ENCODE data around the gene SNX3. TPM values are rescaled to one million over a fixed set of nuclear protein-coding genes. Genes with fewer than 3 reads are reported as not detected.

The SNX3 gene
- total RNA-seq, 1 donor from 2014 or later = 78.0 TPM

DNA sequence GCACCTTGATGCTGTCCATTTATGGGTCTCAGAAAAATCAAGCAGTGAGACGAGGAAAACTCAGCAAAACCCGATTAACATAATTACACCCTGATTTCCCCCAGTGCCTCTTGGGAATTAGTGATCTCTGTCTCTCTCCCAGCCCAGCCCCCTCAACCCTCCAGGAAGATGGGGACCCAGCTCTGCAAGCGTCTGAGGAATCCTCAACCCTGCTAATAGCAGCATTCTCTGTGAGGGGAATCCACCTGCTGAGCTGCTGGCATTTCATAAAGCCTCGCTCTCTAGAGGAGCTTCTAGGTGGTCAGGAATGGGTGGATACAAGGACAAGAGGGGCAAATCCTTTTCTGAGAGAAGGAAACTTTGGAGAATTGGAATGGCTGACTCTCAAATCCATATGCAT, 81.1 kb downstream of the SNX3 start:
- H3K36me3 Mint-ChIP-seq (ENCODE audit: low read depth) = no peaks in the 10 kb centered on the region
- peaks cover 63% of the 10 kb centered on the region for H3K27me3 Mint-ChIP-seq
- H3K4me1 Mint-ChIP-seq = peaks cover 5% of the 10 kb centered on the region
- intact Hi-C loops (cut with micrococcal nuclease) = loop anchor here (5.0 kb wide), 1 partner anchor 313 kb away; no protein-coding TSS in a partner anchor
- no peak overlapping the region for H3K4me3 Mint-ChIP-seq
- no peak overlapping the region for H3K27ac Mint-ChIP-seq
- H3K9me3 Mint-ChIP-seq = no peaks in the 10 kb centered on the region
- DNase-seq = no peak

DNA sequence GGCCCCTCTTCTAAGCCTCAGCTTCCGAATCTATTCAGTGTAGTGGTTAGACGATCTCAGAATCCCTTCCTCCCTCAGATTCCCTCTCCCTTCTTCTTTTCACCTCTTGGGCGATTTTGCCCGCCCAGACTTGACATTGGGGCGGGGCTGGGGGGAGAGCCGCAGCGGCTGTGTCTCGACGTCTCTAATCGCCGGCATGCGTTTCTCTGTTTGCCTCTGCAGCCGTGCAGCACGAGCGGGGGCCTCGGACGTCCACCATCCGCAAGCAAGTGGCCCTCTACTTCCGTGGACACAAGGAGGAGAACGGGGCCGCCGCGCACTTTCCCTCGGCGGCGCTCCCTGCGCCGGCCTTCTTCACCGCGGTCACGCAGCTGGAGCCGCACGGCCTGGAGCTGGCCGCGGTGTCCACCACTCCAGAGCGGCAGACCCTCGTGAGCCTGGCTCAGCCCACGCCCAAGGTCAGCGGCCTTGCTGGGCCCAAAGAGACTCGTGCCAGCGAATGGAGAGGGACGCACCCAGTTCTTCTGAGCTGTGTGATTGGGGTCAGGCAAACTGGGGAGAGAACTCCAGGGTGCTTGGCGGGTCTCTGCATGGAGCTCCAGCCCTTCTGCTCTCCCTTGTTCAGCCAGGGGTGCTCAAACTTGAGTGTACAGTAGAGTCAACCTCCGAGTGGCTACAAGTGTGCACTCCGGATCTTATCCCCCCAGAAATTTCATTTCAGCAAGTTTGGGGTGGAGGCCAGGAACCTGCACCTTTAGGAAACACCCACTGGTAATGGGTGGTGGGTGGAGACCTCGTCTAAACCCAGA, 84.4 kb downstream of the SNX3 start:
- Mint-ChIP-seq H3K4me3 (peak overlapping the region; percentile 45), H3K27ac (no peak overlapping the region), H3K36me3 (ENCODE audit: low read depth) (no peaks in the 10 kb centered on the region), H3K9me3 (no peaks in the 10 kb centered on the region), H3K27me3 (peaks cover 81% of the 10 kb centered on the region), H3K4me1 (peaks cover 5% of the 10 kb centered on the region)
- intact Hi-C loops (cut with micrococcal nuclease) = loop anchor here (5.0 kb wide), 1 partner anchor 316 kb away; no protein-coding TSS in a partner anchor
- no peak for DNase-seq

DNA sequence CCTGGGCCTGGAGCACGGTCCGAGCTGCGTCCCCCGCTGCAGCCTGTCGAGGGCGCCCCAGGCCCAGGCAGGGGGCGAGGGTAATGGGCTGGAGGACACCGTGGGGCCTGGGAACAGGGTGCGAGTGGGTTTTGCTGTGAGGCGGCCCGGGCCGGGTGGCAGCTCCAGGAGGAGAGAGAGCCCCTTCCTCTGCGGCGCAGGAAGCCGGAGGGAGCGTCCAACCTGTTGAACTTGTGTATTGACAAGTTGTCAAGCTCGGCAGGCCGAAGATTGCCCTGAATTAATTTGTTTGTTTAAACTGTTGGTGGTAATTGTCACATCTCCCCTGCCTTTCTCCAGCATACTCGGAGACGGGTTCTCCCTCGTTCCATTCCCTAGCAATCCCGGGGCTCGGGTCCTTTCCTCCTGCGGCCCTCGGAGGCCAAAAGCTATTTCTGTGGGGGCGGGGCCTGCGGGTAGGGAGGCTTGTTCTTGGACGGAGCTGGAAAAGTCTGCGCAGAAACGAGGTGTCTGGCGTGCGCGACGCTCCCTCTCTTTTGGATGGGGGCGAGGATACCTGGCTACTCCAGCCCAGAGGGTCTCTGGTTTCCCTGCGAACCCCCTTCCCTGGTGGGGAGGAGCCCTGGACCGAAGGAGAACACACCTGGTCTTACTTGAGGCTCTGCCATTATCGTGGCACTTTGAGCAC, 85.1 kb downstream of the SNX3 start:
- DNase-seq = peak; percentile 60
- peaks cover 7% of the 10 kb centered on the region for H3K4me1 Mint-ChIP-seq
- no peaks in the 10 kb centered on the region for H3K9me3 Mint-ChIP-seq
- H3K4me3 Mint-ChIP-seq = peak overlapping the region; percentile 45
- no peak overlapping the region for H3K27ac Mint-ChIP-seq
- peaks cover 85% of the 10 kb centered on the region for H3K27me3 Mint-ChIP-seq
- peaks cover 1% of the 10 kb centered on the region for H3K36me3 Mint-ChIP-seq (ENCODE audit: low read depth)
- intact Hi-C loops (cut with micrococcal nuclease) = loop anchor here (5.0 kb wide), 1 partner anchor 317 kb away; no protein-coding TSS in a partner anchor

DNA sequence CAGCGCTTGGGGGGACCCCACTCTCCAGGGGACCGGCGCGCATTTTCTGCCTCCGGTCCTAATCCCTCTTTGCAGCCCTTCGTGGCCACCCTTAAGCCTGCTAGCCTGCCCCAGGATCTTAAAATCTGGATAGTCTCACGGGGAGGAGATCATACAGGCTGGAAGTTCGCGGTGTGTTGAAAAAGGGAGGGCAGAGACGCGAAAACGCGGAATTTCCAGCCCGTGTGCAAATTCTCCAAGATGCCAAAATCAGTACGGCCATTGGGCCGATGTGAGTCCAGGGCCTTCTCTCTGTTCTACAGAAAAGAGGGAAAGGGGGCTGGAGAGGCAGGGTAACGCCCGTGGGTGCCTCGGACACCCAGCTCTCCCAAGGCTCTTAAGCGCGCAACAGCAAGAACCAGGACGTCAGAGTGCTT, 85.7 kb downstream of the SNX3 start:
- intact Hi-C loops (cut with micrococcal nuclease) = loop anchor here (5.0 kb wide), 1 partner anchor 317 kb away; no protein-coding TSS in a partner anchor
- no peak for DNase-seq
- peaks cover 1% of the 10 kb centered on the region for H3K36me3 Mint-ChIP-seq (ENCODE audit: low read depth)
- peak overlapping the region; percentile 45 for H3K4me3 Mint-ChIP-seq
- H3K27ac Mint-ChIP-seq = no peak overlapping the region
- H3K27me3 Mint-ChIP-seq = peaks cover 86% of the 10 kb centered on the region
- H3K9me3 Mint-ChIP-seq = no peaks in the 10 kb centered on the region
- H3K4me1 Mint-ChIP-seq = peaks cover 7% of the 10 kb centered on the region

DNA sequence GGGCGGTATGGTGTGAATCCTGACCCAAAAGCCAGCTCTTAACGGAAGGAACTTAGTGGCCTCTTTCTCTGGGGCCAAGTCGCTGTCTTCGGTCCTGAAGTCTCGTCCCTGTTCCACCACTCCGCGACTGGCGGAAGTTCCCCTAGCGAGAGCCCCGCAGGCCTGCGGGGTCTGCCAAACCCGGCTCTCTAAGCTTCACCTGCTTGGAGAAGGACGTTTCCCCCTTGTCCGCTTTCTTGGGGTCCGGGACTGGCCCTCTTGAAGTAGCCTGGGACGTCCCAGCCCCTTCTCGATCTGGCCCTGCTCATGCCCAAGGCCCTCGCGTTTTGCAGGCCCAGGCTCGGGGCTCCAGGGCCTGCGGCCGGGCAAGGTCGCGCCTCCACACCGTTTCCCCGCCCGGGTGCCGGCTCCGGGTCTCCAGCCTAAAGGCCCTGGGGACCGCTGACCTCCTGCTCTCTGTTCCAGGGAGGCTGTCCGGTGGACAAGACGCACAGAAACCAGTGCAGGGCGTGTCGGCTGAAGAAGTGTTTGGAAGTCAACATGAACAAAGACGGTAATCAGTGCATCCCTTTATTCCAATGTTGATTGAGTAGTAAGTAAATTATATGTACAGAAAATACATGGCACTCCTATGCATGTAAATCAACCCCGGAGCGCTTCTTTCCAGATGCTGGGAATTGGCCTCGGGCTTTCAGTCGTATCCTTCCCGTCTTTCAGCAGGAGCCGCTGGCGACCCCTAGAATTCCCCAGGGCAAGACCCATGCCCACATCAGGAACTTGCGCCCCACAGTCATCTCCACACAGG, 86.3 kb downstream of the SNX3 start:
- Mint-ChIP-seq H3K4me3 (no peak overlapping the region), H3K27ac (no peak overlapping the region), H3K27me3 (peaks cover 87% of the 10 kb centered on the region), H3K36me3 (ENCODE audit: low read depth) (peaks cover 1% of the 10 kb centered on the region), H3K4me1 (peaks cover 7% of the 10 kb centered on the region), H3K9me3 (no peaks in the 10 kb centered on the region)
- intact Hi-C loops (cut with micrococcal nuclease) = loop anchor here (5.0 kb wide), 1 partner anchor 318 kb away; no protein-coding TSS in a partner anchor
- peak; percentile 79 for DNase-seq

DNA sequence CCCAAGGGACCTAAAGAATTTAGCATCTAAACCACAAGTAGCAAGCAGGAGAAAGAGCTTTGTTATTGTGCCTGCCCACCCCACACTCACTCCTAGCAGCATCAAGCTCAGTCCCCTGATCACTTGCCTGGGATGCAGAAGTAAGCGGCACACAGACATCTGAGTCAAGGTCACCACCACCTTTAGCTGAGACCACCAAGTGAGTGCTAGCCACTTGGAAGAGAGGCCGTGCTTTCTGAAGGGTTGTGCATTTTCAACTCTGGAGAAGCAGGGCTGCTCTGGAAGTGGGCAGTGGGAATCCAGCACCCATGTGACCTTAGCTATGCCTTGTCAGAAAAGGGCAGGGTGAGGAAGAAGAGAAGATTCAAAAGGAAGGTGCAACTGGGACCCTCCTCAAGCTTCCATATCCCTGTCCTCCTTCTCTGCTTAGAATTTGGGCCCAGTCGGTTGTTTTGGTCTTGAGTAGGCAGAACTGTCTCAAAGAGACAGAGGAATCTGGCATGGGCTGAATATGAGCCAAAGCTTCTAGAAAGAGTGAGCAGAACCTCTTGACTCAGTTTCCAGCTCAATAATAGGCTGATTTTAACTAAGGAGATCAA, 88.8 kb downstream of the SNX3 start:
- H3K4me3 Mint-ChIP-seq = no peak overlapping the region
- intact Hi-C loops (cut with micrococcal nuclease) = no loop called here
- H3K9me3 Mint-ChIP-seq = no peaks in the 10 kb centered on the region
- peaks cover 16% of the 10 kb centered on the region for H3K4me1 Mint-ChIP-seq
- H3K36me3 Mint-ChIP-seq (ENCODE audit: low read depth) = peaks cover 5% of the 10 kb centered on the region
- no peak for DNase-seq
- H3K27me3 Mint-ChIP-seq = peaks cover 87% of the 10 kb centered on the region
- no peak overlapping the region for H3K27ac Mint-ChIP-seq

DNA sequence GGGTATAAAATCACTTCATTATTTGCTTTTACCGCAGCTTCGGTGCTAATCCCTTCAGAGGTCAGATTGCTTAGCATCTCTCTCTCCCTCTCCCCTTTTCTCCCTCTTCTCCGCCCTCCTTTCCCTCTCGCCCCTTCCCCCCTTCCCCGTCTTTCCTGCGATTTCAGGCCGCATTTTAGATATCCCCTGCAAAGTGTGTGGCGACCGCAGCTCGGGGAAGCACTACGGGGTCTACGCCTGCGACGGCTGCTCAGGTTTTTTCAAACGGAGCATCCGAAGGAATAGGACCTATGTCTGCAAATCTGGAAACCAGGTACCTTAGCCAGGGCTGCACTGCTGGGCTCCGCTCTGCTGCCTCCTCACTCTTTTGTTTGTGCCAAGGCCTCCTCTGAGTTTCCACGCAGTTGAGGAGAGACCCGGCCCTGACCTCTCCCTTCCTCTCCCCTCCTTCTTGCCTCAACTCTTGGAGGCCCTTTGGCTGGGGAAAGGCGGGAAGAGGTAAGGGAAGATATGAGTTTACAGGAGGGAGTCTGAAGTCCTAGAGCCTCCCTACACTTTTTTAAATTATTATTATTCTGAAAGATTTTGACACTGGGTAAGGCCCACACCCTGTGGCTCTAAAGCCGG, 89.4 kb downstream of the SNX3 start:
- intact Hi-C loops (cut with micrococcal nuclease) = no loop called here
- Mint-ChIP-seq H3K9me3 (no peaks in the 10 kb centered on the region), H3K4me3 (no peak overlapping the region), H3K4me1 (peaks cover 16% of the 10 kb centered on the region), H3K27ac (peak overlapping the region; percentile 56), H3K27me3 (peaks cover 85% of the 10 kb centered on the region), H3K36me3 (ENCODE audit: low read depth) (peaks cover 5% of the 10 kb centered on the region)
- DNase-seq = no peak

DNA sequence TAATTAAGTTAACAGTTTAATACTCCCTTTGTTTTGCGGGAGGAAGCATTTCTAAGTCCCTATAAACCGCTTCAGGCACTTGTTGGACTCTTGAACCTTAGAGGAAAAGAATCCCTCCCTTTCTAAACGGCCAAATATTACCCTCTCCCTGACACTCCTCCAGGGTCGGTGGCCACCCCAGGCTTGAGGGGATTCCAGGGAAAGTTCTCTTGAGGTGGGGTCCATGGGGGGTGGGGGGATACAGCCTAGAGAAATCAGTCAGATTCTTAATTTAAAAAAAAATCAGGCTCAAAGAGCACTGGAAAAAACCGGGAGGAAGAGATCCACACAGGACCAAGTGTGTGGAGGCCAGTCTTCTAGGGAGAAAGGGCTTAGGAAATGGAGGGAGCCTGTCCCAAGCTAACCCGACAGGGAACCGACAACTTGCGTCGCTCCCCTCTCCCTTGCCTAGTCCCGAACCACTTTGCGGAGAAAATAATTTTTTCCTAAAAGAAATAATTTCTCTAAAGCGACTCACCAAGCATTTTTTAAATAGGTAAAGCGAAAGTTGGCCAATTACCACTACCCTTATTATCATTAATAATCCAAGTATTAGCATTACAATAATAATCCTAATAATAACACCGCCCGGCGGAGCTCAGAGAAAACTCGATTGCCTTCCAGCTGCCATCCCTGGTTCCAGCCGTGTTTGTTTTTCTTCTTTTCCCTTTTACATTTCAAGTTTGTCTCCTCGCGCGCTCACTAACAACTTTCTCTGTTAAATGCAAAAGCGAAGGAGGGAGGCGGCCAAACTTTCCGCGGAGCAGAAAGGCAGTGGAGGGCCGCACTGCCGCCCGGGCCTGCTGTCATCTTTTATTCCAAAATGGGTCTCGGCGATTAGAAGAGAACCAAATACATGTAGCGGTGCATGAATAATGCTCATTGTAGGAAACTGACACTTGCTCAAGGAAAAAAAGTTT, 90.2 kb downstream of the SNX3 start:
- peaks cover 6% of the 10 kb centered on the region for H3K9me3 Mint-ChIP-seq
- H3K27me3 Mint-ChIP-seq = peaks cover 85% of the 10 kb centered on the region
- peaks cover 7% of the 10 kb centered on the region for H3K36me3 Mint-ChIP-seq (ENCODE audit: low read depth)
- no peak overlapping the region for H3K4me3 Mint-ChIP-seq
- H3K27ac Mint-ChIP-seq = peak overlapping the region; percentile 40
- DNase-seq = no peak
- intact Hi-C loops (cut with micrococcal nuclease) = loop anchor here (1.0 kb wide), 1 partner anchor 11 kb away; no protein-coding TSS in a partner anchor
- peaks cover 18% of the 10 kb centered on the region for H3K4me1 Mint-ChIP-seq

DNA sequence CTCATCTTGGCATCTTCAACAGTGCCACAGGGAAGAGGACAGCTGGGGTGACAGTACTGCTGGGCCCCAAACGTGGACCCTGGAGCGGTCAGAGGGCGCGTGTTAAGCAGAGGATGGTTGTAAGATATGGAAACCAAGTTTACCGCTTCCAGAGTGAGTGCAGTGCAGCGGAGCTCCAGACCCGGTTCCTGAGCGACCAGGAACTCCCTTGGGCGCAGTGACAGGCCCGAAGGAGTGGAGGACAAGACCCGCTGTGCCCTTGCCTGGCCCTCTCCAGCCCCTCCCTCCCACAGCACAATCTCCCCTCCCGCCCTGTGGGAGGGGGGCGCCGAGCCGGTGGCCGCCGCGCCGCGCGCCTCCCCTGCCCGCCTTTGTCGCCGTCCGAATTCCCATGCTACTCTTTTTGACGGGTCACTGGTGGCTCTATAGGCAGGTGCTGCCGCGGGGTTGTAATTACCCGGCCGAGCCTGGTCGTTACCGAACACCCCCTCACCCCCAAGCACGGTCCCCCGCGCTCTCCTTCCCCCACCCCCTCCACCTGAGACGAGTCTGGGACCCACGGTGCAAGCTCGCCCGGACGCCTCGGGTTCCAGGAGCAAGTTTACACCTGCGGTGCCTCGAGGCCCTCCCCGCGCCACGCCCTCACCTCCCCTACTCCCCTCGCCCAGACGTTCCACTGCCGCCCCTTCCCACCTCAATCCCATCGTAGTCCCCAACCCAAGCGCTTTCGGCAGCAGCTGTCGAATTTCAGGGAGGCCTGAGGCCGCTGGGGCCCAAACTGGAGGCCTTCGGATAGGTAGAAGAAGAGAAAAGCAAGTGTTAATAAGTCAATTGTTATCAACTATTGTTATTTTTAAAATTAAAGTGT, 91.1 kb downstream of the SNX3 start:
- intact Hi-C loops (cut with micrococcal nuclease) = loop anchor here (1.0 to 5.0 kb wide), 3 partner anchors 10 to 677 kb away; partner anchors contain the start of gene SOBP
- Mint-ChIP-seq H3K4me1 (peaks cover 18% of the 10 kb centered on the region), H3K4me3 (no peak overlapping the region), H3K27me3 (peaks cover 85% of the 10 kb centered on the region), H3K9me3 (peaks cover 10% of the 10 kb centered on the region), H3K27ac (no peak overlapping the region), H3K36me3 (ENCODE audit: low read depth) (peaks cover 11% of the 10 kb centered on the region)
- DNase-seq = peak; percentile 58

DNA sequence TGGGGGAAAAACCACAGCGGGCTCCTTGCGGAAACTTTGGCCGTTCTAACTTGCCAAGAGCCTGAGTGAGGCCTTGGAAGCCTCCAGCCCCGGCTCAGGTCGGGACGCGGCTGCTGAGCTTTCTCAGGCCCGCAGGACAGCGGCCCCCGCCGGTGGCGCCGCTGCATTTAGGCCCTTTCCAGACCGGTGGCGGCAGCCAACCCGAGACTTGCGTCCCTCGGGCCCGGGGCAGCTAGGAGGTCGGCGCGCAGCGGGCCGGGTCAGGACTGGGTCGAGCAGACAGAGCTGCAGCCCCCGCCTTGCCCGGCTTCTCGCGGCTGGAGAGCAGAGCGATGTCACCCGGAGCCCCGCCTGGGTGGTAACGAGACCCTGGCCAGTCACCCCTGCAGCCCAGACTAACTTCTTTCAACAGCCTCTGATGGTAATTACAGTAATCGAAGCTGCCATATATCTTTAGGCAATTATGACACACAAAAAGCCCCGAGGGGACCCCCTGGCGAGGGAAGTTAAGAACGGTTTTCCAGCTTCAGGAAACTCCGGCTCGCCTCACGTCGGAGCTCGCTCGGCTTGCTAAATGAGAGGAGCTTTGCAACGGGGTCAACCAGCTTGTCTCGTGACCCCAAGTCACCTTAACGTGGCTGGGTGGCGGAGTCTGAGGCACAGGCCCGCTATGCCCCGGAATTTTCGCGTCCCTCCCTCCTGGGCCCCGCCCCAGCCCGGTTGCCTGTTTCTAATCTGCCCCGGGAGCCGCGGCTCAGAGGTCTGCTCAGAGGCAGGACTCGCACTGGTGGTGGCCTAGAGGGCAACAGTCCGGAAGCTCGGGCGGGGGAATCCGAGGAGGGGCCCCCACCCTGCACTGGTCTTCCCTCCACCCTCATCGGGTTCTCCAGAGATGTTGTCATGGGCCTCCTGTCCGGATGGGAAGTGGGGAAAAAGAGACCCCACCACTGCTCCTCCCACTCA, 92.1 kb downstream of the SNX3 start:
- peak; percentile 60 for DNase-seq
- H3K27me3 Mint-ChIP-seq = peaks cover 87% of the 10 kb centered on the region
- H3K9me3 Mint-ChIP-seq = peaks cover 12% of the 10 kb centered on the region
- peak overlapping the region; percentile 7 for H3K4me3 Mint-ChIP-seq
- H3K36me3 Mint-ChIP-seq (ENCODE audit: low read depth) = peaks cover 11% of the 10 kb centered on the region
- no peak overlapping the region for H3K27ac Mint-ChIP-seq
- H3K4me1 Mint-ChIP-seq = peaks cover 18% of the 10 kb centered on the region
- intact Hi-C loops (cut with micrococcal nuclease) = loop anchor here (2.0 to 5.0 kb wide), 2 partner anchors 34 to 676 kb away; partner anchors contain the start of gene SOBP
